ENCODE results near the gene USHBP1.

Gene USHBP1

DNA sequence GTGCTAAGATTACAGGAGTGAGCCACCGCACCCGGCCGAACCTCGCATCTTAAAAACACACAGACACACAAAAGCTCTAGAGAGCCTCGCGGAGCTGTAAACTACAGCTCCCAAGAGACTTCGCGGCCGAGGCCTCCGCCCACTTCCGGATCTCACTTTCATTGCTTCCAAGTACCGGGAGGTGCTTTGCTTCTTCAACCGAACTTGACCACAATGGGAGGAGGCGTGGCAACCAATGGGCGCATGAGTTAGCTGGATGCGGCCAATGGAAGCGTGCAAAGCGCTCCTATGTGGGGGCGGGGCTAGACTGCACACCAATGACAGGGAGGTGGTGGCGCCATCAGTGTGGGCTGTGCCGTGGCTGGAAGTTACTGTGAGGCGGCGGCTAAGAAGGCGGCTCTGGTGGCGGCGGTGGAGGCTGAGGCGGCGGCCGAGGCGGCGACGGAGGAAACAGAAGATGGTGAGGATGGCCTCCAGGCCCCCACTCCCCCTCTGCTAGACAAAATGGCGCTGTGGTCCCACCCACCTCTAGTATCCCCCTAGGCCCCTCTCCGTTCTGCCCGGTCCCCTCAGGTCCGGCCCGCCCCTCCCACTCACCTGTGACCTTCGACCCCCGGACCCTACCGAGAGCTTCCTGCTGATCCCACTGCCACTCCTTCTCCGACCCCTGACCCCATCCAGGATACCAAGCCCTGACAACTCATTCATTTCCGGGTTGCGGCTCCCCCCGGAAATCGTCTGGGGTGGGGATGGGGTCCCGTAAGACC lies 44.8 kb upstream of the USHBP1 start, which contains the start of gene DDA1:
TSS of gene DDA1 (plus strand) at position 366 of the 767 bp plus-strand sequence. CDS start at position 458, 92 bp downstream.
- H3K27me3 Mint-ChIP-seq (ENCODE audit: low read depth, poor library complexity) = no peaks in the 10 kb centered on the region
- peak; percentile 97 for DNase-seq
- peaks cover 14% of the 10 kb centered on the region for H3K36me3 Mint-ChIP-seq (ENCODE audit: low read depth)
- no peaks in the 10 kb centered on the region for H3K9me3 Mint-ChIP-seq
- peaks cover 49% of the 10 kb centered on the region for H3K4me1 Mint-ChIP-seq
- peak within 1 kb of the TSS; percentile 84 for H3K27ac Mint-ChIP-seq
- no peak for TF ChIP-seq CTCF (IDR thresholded peaks at IDR 0.05)
- peak within 1 kb of the TSS; percentile 93 for H3K4me3 Mint-ChIP-seq

- H3K27ac Mint-ChIP-seq = no peak overlapping the region
- DNase-seq = no peak
- H3K27me3 Mint-ChIP-seq (ENCODE audit: low read depth, poor library complexity) = no peaks in the 10 kb centered on the region
- peak overlapping the region; percentile 86 for H3K4me3 Mint-ChIP-seq
- no peak for TF ChIP-seq CTCF (IDR thresholded peaks at IDR 0.05)
- H3K4me1 Mint-ChIP-seq = peaks cover 57% of the 10 kb centered on the region
- no peaks in the 10 kb centered on the region for H3K9me3 Mint-ChIP-seq
- peaks cover 6% of the 10 kb centered on the region for H3K36me3 Mint-ChIP-seq (ENCODE audit: low read depth)
Observed at GRCh38 chr19:17307876-17308377, 43.4 kb upstream of the USHBP1 start.

DNA sequence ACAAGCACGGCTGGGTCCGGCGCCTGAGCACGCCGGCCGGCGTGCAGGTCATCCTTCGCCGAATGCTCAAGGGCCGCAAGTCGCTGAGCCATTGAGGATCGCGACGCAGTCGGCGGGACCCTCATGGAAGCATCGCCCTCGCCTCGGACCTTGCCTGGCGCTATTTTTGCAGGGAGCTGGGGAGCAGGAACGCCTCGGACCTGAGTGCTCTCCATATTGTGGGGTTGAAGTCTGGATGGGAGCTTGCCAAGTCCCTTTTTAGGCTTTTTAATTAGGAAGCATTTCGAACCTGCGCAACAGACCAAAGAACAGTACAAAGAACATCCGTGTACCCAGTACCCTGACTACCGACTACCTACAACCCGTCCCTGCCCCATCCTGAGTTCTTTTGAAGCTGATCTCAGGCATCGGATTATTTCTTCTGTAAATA lies 41.8 kb upstream of the USHBP1 start:
- peak overlapping the region; percentile 61 for H3K27ac Mint-ChIP-seq

DNA sequence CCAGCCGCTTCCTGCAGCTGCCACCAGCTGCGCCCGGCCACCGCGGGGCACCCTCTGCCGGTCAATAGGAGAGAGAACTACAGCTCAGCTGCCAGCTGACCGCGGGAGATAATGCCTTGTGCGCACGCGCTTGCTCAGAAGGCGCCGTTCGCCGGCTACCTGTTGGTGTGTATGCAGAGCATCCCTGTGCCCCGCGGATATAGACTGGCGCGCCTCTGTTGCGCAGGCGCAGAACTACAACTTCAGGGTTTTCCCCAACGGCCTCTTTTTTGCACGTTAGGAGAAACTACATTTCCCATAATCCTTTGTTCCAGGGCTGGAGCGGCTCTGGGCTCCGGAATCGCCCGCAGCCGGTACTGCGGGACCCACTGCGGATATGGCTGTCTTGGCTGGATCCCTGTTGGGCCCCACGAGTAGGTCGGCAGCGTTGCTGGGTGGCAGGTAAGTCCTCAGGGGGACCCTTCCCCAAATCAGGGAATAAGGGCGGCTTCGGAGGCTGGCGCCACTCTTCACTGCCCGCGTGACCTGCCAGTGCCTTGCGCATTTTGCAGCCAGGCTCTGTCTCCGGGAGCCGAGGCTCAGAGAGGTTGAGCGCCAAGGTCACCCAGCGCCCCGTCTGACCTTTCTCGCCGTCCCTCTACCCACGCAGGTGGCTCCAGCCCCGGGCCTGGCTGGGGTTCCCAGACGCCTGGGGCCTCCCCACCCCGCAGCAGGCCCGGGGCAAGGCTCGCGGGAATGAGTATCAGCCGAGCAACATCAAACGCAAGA lies 41.2 kb upstream of the USHBP1 start, which contains the start of gene MRPL34:
TSS of gene MRPL34 (plus strand) at position 356 of the 768 bp plus-strand sequence. CDS start at position 377, 21 bp downstream.
- peak; percentile 69 for TF ChIP-seq CTCF (IDR thresholded peaks at IDR 0.05)
- H3K4me3 Mint-ChIP-seq = peak within 1 kb of the TSS; percentile 86
- peak within 1 kb of the TSS; percentile 97 for H3K27ac Mint-ChIP-seq

More for the DNA sequence above, 41.8 kb upstream of the USHBP1 start:
- peaks cover 57% of the 10 kb centered on the region for H3K4me1 Mint-ChIP-seq
- H3K36me3 Mint-ChIP-seq (ENCODE audit: low read depth) = peaks cover under 1% of the 10 kb centered on the region
- peak overlapping the region; percentile 86 for H3K4me3 Mint-ChIP-seq
- no peaks in the 10 kb centered on the region for H3K9me3 Mint-ChIP-seq
- no peak for TF ChIP-seq CTCF (IDR thresholded peaks at IDR 0.05)
- peak; percentile 63 for DNase-seq
- peaks cover 3% of the 10 kb centered on the region for H3K27me3 Mint-ChIP-seq (ENCODE audit: low read depth, poor library complexity)

DNA sequence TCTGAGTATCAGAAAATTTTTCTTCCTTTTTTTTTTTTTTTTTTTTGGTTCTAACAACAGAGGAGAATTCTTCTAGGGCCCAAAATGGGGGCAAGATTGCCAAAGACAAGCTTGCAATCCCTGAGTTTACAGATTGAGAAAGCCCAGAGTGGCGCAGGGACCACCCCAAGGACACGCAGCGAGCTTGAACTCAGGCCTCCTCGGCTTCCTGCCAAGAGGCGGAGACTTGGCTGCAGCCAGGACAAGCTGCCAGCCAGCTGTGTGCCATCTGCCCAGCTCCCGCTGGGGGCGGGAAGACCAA lies 40.6 kb upstream of the USHBP1 start:
- no peak for TF ChIP-seq CTCF (IDR thresholded peaks at IDR 0.05)
- Mint-ChIP-seq H3K27me3 (ENCODE audit: low read depth, poor library complexity) (peaks cover 3% of the 10 kb centered on the region), H3K36me3 (ENCODE audit: low read depth) (peaks cover 8% of the 10 kb centered on the region), H3K27ac (peak overlapping the region; percentile 93), H3K9me3 (no peaks in the 10 kb centered on the region), H3K4me1 (peaks cover 48% of the 10 kb centered on the region), H3K4me3 (peak overlapping the region; percentile 86)
- no peak for DNase-seq

More for the DNA sequence above, 41.2 kb upstream of the USHBP1 start, which contains the start of gene MRPL34:
- Mint-ChIP-seq H3K36me3 (ENCODE audit: low read depth) (peaks cover 2% of the 10 kb centered on the region), H3K27me3 (ENCODE audit: low read depth, poor library complexity) (peaks cover 3% of the 10 kb centered on the region), H3K4me1 (peaks cover 53% of the 10 kb centered on the region), H3K9me3 (no peaks in the 10 kb centered on the region)
- peak; percentile 96 for DNase-seq
